ENCODE measurements around the gene PALMD.
A peak's percentile ranks its signal among the peaks of the same experiment; 100 is the strongest.

PALMD gene

GRCh38 chr1:99659755-99660210 is 13.9 kb downstream of the PALMD start:
- DNase-seq (ENCODE audit: low read depth in 3 of 3), result no peak

GRCh38 chr1:99660496-99660895 is 14.6 kb downstream of the PALMD start:
- DNase-seq (ENCODE audit: low read depth in 3 of 3), result no peak

GRCh38 chr1:99661780-99662179 is 15.9 kb downstream of the PALMD start:
- DNase-seq (ENCODE audit: low read depth in 3 of 3), result no peak

- no peak for DNase-seq (ENCODE audit: low read depth in 3 of 3)
These were observed 16.7 kb downstream of the PALMD start for GRCh38 chr1:99662539-99663080.

GRCh38 chr1:99663501-99663900 is 17.6 kb downstream of the PALMD start:
- no peak for DNase-seq (ENCODE audit: low read depth in 3 of 3)

DNA sequence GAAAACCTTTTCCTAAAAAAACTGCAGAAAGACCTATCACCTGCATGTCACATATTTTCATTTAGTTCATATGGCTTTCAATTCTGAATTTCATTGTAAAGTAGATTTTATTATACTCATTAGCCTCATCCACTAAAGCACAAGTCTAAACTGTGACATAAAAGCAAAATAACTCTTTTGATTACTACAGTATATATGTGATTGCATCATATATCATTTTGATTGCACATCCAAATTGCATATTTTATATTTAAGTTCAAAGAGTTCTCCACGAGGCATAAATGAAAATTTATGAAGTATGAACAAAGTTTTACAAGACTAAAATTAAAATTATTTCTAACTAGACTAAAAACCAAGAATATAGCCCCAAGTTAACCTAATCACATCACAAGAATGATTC is 19.3 kb downstream of the PALMD start:
- DNase-seq (ENCODE audit: low read depth in 3 of 3), result no peak

DNA sequence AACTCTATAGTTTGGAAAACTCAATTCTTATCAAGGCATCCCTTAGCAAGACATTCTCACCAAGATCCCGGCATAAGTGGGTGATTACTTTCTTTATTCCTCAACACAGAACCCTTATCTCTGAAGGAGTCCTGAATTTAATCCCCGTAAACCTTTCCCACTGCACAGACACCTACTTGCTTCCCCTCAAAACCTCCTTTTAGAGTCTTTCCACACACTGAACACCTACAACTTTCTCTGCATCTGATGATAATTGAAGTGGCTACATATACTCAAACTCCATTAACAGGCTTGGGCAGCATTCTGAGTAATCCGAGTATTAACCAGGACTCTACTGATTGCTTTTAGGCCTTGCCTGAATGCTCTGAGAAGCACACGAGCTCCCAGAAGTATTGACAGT is 23.5 kb downstream of the PALMD start:
- no peak for DNase-seq (ENCODE audit: low read depth in 3 of 3)

DNA sequence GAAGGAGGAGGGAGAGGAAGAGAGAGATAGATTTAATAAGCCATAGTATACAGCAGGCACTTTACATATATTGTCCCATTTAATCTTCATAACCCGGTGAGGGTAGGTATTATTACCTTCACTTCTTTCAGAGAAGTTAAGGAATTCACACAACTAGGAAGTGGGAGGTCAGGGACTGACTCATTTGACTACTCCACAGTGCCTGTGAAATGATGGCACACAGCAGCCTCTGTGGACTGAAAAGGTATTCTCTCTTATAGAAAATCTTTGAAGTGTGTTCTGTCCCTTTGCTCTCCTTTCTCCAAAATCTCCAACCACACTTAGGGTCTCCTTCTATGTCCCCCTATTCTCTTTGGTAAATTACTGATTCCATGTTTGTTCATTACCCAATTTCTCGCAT is 23.9 kb downstream of the PALMD start:
- no peak for DNase-seq (ENCODE audit: low read depth in 3 of 3)

DNA sequence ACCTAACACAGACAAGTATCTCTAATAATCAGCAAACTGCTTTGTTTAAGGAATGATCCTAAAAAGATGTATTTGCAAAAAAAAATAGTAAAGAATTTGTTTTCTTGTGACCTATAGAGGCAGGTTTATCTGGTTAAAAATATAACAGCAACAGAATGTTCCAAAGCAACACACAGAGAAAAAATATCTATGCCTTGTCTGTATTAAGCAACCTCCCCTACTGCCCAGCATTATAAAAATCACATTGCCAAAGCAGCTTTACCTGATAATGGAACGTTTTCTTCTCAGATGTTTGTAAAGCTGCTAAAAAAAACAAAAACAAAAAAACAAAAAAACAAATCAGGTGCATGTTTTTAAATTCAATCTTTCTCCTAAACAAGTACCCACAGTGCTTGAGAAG is 24.7 kb downstream of the PALMD start:
- DNase-seq (ENCODE audit: low read depth in 3 of 3), result no peak

DNA sequence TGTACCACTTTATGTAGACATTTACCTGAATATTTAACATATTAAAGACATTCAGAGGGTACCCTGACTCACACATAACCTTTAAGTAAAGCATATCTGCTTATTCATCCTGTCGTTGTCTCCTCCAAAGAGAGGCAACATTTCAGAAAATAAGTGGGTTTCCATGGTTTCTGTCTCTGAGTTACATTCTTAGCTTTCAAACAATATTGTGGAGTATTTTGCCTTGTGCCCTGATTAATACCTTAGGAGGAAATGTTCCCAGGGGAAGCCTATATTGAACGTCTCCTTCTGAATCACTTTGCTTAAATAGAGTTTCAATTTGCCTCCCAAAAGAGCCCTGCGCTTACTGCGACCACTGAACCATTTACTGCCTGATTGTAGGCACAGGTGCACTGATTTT is 26.1 kb downstream of the PALMD start:
- DNase-seq (ENCODE audit: low read depth in 3 of 3), result no peak

DNA sequence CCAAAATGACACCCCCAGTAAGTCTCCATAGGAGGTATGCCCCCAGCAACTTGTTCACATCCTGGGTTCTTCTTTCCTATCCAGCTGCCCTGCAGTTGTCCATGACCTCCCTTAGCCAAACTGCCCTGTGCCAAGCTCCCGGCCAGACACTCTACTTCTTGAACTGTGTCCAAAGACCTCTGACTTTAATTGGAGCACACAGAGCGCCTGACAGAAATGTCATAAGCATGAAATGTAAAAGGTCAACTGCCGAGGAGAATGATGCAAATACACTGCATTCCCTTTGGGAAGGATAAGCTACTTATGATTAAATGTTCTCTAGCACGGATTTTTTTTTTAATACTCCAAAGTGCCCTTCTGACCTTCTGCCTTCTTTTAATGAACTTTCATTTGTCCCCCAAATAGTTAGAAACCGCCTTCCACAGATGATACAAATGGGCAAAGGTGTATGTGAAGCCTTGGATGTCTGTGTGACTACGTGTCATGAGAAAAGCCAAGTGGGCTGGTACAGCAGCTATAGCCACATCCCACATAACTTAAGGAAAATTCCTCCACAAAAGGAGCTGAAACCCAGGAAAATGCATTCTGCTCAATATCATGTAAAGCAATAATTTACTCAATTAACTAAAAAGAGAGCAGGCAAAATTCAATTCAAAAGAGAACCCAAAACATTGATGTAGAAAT is 26.8 kb downstream of the PALMD start:
- no peak for DNase-seq (ENCODE audit: low read depth in 3 of 3)

DNA sequence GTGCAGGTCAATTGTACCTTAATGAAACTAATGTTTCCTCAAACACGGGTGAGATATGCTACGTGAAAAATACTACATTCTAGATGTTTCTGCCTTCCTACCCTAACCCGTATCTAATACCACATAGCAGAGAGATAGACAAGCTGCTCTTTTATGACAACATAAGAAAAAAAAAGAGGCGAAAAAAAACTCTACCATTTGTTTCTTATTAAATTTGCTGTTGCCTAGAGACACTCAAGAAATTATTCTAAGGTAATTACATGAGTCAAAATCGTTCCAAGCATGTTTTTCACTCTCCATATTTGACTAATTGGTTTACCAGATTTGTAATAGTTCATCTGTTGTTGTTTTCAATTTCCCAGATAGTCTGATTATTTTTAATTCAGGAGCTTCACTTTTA is 27.4 kb downstream of the PALMD start:
- DNase-seq (ENCODE audit: low read depth in 3 of 3), result no peak

DNA sequence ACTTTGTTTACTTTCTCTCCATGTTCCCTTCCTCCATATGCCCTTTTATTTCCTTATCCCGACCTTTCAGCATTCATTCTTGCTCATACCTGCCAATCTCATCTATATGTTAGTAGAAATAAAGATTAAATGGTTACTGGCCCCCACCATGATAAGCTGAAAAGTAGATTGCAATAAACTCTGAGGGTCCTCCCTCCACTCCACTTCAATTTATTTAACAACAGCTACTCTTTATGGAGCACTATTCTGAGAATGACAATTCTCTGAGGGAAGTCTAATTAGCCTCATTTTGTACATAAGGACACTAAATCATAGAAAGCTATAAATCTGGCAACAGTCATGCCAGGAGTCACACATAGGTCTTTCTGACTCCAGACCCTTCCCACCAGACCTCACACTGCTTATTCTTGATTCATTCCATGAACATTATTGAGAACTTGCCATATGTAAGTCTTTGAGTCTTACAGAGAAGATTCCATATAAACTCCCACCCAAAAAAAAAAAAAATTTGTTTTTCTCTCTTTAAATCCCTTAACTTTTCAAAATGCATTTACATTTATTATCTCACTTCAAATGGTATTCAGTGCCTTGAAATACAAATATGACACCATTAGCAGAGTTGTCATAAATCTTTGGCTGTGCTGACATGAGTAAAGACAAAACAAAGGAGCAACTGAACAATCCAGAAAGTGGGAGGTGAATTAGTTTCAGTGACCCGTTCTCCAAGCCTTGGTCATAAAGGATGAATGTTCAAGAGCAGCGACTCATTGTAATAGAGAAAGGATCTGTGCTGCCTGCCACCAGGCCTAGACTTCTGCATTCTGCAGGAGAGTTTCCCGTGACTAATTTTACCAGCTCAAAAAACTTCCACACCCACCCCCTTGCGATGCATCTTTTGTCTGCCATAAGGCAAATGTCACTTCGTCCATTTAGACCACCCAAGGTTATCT is 28.5 kb downstream of the PALMD start:
- no peak for DNase-seq (ENCODE audit: low read depth in 3 of 3)

- DNase-seq (ENCODE audit: low read depth in 3 of 3), result no peak
These were observed 29.4 kb downstream of the PALMD start for GRCh38 chr1:99675292-99675691.

DNA sequence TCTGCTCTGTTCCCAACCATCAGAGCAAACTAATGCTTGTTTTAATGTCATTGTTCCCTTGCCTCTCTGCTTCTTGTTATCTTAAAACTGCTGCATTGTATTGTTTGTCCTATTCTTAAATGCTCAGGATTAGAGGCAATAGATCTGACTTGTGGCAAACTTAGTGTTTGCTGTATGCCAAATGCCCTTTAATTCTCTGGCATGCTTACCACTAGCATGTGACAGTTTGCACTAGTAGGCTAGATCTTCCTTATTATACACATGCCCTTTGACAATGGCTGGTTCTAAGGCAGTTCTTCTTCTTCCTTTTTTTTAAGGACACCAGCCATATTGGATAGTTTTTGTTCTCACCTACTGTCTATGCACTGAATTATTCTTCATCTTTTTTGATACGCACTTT is 30.1 kb downstream of the PALMD start:
- DNase-seq (ENCODE audit: low read depth in 3 of 3), result no peak

GRCh38 chr1:99676876-99677275 is 31.0 kb downstream of the PALMD start:
- DNase-seq (ENCODE audit: low read depth in 3 of 3), result no peak

GRCh38 chr1:99677416-99677815 is 31.5 kb downstream of the PALMD start:
- DNase-seq (ENCODE audit: low read depth in 3 of 3), result no peak

GRCh38 chr1:99680270-99680669 is 34.4 kb downstream of the PALMD start:
- no peak for DNase-seq (ENCODE audit: low read depth in 3 of 3)

DNA sequence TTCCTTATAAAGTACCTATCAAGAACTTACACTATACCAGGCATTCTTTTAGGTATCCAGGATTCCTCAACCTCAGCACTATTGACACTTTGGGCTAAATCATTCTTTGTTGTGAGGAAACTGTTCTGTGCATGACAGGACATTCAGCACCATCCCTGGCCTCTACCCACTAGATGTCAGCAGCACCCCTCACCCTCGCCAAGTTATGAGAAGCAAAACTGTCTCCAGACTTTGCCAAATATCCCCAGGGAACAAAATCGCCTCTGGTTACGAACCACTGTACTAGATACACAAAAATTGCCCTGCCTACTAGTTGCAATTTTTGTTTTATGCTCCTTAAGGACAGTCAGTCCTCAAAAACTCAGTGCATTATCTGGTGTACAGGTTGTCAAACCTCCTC is 35.7 kb downstream of the PALMD start:
- DNase-seq (ENCODE audit: low read depth in 3 of 3), result no peak

GRCh38 chr1:99682291-99682751 is 36.4 kb downstream of the PALMD start:
- DNase-seq (ENCODE audit: low read depth in 3 of 3), result no peak

- peak in 1 of 3 experiments; percentile 4 for DNase-seq (ENCODE audit: low read depth in 3 of 3)
These were observed 39.7 kb downstream of the PALMD start for GRCh38 chr1:99685516-99686180.

DNA sequence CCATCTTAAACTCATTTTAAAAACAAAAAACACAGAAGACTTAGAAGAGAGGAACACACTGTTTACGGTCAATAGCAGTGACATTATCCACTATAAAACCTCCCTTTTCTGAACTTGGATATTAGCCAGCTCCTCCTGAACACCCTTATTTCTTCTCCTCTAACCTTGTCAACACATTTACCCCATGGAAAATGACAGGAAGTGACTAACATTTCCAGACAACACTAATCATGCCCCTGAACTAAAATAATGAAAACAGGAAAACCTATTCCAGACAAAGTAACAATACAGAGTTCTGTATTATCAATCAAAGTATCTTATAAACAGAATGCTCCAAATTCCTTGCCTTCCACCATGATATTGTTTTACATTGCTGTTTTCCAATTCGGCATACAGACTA is 45.3 kb downstream of the PALMD start:
- no peak for DNase-seq (ENCODE audit: low read depth in 3 of 3)
